HepG2 (cell line): ENCODE results near the gene ATG9A. TPM values are rescaled to one million over a fixed set of nuclear protein-coding genes. Genes with fewer than 3 reads are reported as not detected.

Experiments
- BRCA1 ChIP-seq: sonication (generic); formaldehyde crosslinking; IDR thresholded peaks from 2 replicates; pipeline ENCODE4 v1.4.0; 2020; ENCODE audit warnings: missing genetic modification reagents
- E2F2 ChIP-seq: sonication (generic); formaldehyde crosslinking; IDR thresholded peaks from 2 replicates; pipeline ENCODE4 v1.4.0; 2020; ENCODE audit warnings: missing genetic modification reagents, borderline replicate concordance
- EEA1 ChIP-seq: sonication (generic); formaldehyde crosslinking; IDR thresholded peaks from 2 replicates; pipeline ENCODE4 v1.5.1; 2020; ENCODE audit warnings: mild to moderate bottlenecking, missing genetic modification reagents, borderline replicate concordance
- HMG20A ChIP-seq: IDR thresholded peaks from 2 replicates; pipeline ENCODE4 v1.6.1; 2016; ENCODE audit warnings: borderline replicate concordance
- IRF1 ChIP-seq: sonication (generic); formaldehyde crosslinking; IDR thresholded peaks from 2 replicates; pipeline ENCODE4 v1.4.0; 2020; ENCODE audit warnings: low read depth, mild to moderate bottlenecking, missing genetic modification reagents
- JUND ChIP-seq: sonication (generic); formaldehyde crosslinking; IDR thresholded peaks from 2 replicates; pipeline ENCODE4 v1.8.0; 2022; ENCODE audit warnings: mild to moderate bottlenecking, missing genetic modification reagents
- MLX ChIP-seq: IDR thresholded peaks from 2 replicates; pipeline ENCODE4 v1.6.1; 2016
- MTF2 ChIP-seq: sonication (generic); formaldehyde crosslinking; IDR thresholded peaks from 2 replicates; pipeline ENCODE4 v1.5.0; 2020; ENCODE audit warnings: missing genetic modification reagents, borderline replicate concordance
- NFIB ChIP-seq: sonication (generic); formaldehyde crosslinking; IDR thresholded peaks from 2 replicates; pipeline ENCODE4 v1.9.0; 2021; ENCODE audit warnings: missing genetic modification reagents, mild to moderate bottlenecking, borderline replicate concordance
- NPAS2 ChIP-seq: sonication (generic); formaldehyde crosslinking; IDR thresholded peaks from 2 replicates; pipeline ENCODE4 v1.8.0; 2022; ENCODE audit warnings: mild to moderate bottlenecking, missing genetic modification reagents, borderline replicate concordance
- PLRG1 ChIP-seq: fragments of 450-650 bp; conservative IDR thresholded peaks from 2 replicates; pipeline ENCODE4 v1.6.1; 2016
- RAD51 ChIP-seq: fragments of 450-650 bp; IDR thresholded peaks from 2 replicates; pipeline ENCODE4 v1.6.1; 2016; ENCODE audit warnings: borderline replicate concordance
- RNF2 ChIP-seq: fragments of 450-650 bp; conservative IDR thresholded peaks from 2 replicates; pipeline ENCODE4 v1.6.1; 2016; ENCODE audit warnings: low read depth
- SP4 ChIP-seq: sonication (generic); formaldehyde crosslinking; IDR thresholded peaks from 2 replicates; pipeline ENCODE4 v1.8.1; 2023; ENCODE audit warnings: mild to moderate bottlenecking, missing genetic modification reagents
- THAP9 ChIP-seq: sonication (generic); formaldehyde crosslinking; IDR thresholded peaks from 2 replicates; pipeline ENCODE4; 2020; ENCODE audit warnings: missing genetic modification reagents, mild to moderate bottlenecking, borderline replicate concordance
- ZNF180 ChIP-seq: sonication (generic); formaldehyde crosslinking; IDR thresholded peaks from 2 replicates; pipeline ENCODE4 v1.4.0; 2020; ENCODE audit warnings: low read depth, missing genetic modification reagents, borderline replicate concordance
- ZNF205 ChIP-seq: IDR thresholded peaks from 2 replicates; pipeline ENCODE4 v1.6.1; 2018; ENCODE audit warnings: missing biosample characterization, missing genetic modification reagents
- ZNF260 ChIP-seq: sonication (generic); formaldehyde crosslinking; IDR thresholded peaks from 2 replicates; pipeline ENCODE4 v1.4.0; 2020; ENCODE audit warnings: missing genetic modification reagents, low read depth, mild to moderate bottlenecking, borderline replicate concordance
- ZNF263 ChIP-seq: sonication (generic); formaldehyde crosslinking; IDR thresholded peaks from 2 replicates; pipeline ENCODE4 v1.4.0; 2020; ENCODE audit warnings: missing genetic modification reagents
- ZNF329 ChIP-seq: sonication (generic); formaldehyde crosslinking; IDR thresholded peaks from 2 replicates; pipeline ENCODE4 v1.9.0; 2021; ENCODE audit warnings: low read depth, mild to moderate bottlenecking, missing genetic modification reagents
- ZNF337 ChIP-seq: sonication (generic); formaldehyde crosslinking; IDR thresholded peaks from 2 replicates; pipeline ENCODE4 v1.5.1; 2020; ENCODE audit warnings: missing genetic modification reagents, low read depth, mild to moderate bottlenecking, borderline replicate concordance
- ZNF460 ChIP-seq: sonication (generic); formaldehyde crosslinking; IDR thresholded peaks from 2 replicates; pipeline ENCODE4 v1.5.1; 2020; ENCODE audit warnings: missing genetic modification reagents, mild to moderate bottlenecking, borderline replicate concordance
- ZNF562 ChIP-seq: sonication (generic); formaldehyde crosslinking; IDR thresholded peaks from 2 replicates; pipeline ENCODE4 v1.8.0; 2022; ENCODE audit warnings: missing genetic modification reagents, borderline replicate concordance
- ZNF629 ChIP-seq: sonication (generic); formaldehyde crosslinking; conservative IDR thresholded peaks from 2 replicates; pipeline ENCODE4 v1.5.0; 2020; ENCODE audit warnings: missing genetic modification reagents
- ZNF850 ChIP-seq: sonication (generic); formaldehyde crosslinking; conservative IDR thresholded peaks from 2 replicates; pipeline ENCODE4 v1.9.0; 2021; ENCODE audit warnings: mild to moderate bottlenecking, missing genetic modification reagents
- polyA plus RNA-seq, 8 experiments: library from polyadenylated mRNA; depleted of rRNA in 3 of 8; stranded (reverse) in 7 of 8; unstranded in 1 of 8; fragments of >200 nt; fragmentation: Illumina TruSeq in 4 of 8; extraction: Trizol in 4 of 8; gene quantifications; 2 replicates each; pipeline versions ENCODE4 v1.2.1 to v1.2.3, GENCODE V29; 2011 to 2016; ENCODE audit warnings: low read depth in 4 of 8, missing spikeins in 1 of 8, mixed read lengths in 1 of 8; ENCODE audit not compliant: insufficient read depth in 1 of 8
- total RNA-seq, 5 experiments: library from RNA; depleted of rRNA; stranded (reverse); fragments of >200 nt; fragmentation: Illumina TruSeq; extraction: Trizol; gene quantifications; 2 replicates each; pipeline ENCODE4 v1.2.3, GENCODE V29; 2016; ENCODE audit warnings: low read depth in 1 of 5

ATG9A gene
- total and polyA plus RNA-seq, 2 of the 13 experiments (the other 11 are each of a cell fraction or from before 2014, with no cell fraction given): 35.0 to 131 TPM

- TF ChIP-seq IRF1 (CRISPR knock-in tag): no peak
- peak; percentile 86; the same call in 1 of the 2 replicates for TF ChIP-seq E2F2
- peak; percentile 95 for TF ChIP-seq ZNF850 (CRISPR knock-in tag)
- 0 out of 2 replicates have a peak, but pooled peaks have one; percentile 16 for TF ChIP-seq ZNF180
- TF ChIP-seq MTF2: peak; percentile 56; the same call in 1 of the 2 replicates
- TF ChIP-seq BRCA1 (CRISPR knock-in tag): peak; percentile 60; the same call in 1 of the 2 replicates
- TF ChIP-seq ZNF629 (CRISPR knock-in tag): 0 out of 2 replicates have a peak, but pooled peaks have one; percentile 25
- no peak for TF ChIP-seq NPAS2 (CRISPR knock-in tag)
- TF ChIP-seq MLX (CRISPR knock-in tag): peak; percentile 43; the same call in 1 of the 2 replicates
- TF ChIP-seq PLRG1: no peak
- no peak for TF ChIP-seq ZNF562 (CRISPR knock-in tag)
- no peak for TF ChIP-seq ZNF260 (CRISPR knock-in tag)
- no peak for TF ChIP-seq RAD51
- TF ChIP-seq SP4: peak; percentile 89
- TF ChIP-seq EEA1 (CRISPR knock-in tag): no peak; the same call in 1 of the 2 replicates
- TF ChIP-seq ZNF460 (CRISPR knock-in tag): no peak; the same call in 1 of the 2 replicates
- peak; percentile 75 for TF ChIP-seq ZNF205 (CRISPR knock-in tag)
- TF ChIP-seq ZNF329 (CRISPR knock-in tag): peak; percentile 73; the same call in 1 of the 2 replicates
- TF ChIP-seq ZNF337 (CRISPR knock-in tag): peak; percentile 98
- peak; percentile 75 for TF ChIP-seq ZNF263 (CRISPR knock-in tag)
- peak; percentile 71; the same call in 1 of the 2 replicates for TF ChIP-seq JUND
- no peak for TF ChIP-seq NFIB (CRISPR knock-in tag)
- TF ChIP-seq HMG20A (CRISPR knock-in tag): no peak
- TF ChIP-seq RNF2: no peak; the same call in 1 of the 2 replicates
- TF ChIP-seq THAP9 (CRISPR knock-in tag): peak; percentile 93; the same call in 1 of the 2 replicates
Observed at GRCh38 chr2:219245148-219245898, 15.9 kb upstream of the ATG9A start, which contains the start of the genes GLB1L and STK16 (continued).
